Dermis microvascular lymphatic vessel endothelial cell (primary cell): ENCODE data around the gene ILF3. TPM values are rescaled to one million over a fixed set of nuclear protein-coding genes. Genes with fewer than 3 reads are reported as not detected.

Experiments used
- DNase-seq, 2 donors: peaks; one replicate each; pipeline versions ENCODE4 v3.0.0 to v3.0.0-alpha.2; 2010; ENCODE audit warnings: low read depth in 2 of 2
- total RNA-seq: library from RNA; depleted of rRNA; stranded (reverse); fragments of >200 nt; gene quantifications from 2 replicates; pipeline ENCODE4 v1.2.1, GENCODE V29; 2014

ILF3 gene
- total RNA-seq, 1 donor from 2014 or later, result 94.7 TPM

- peak; percentile 91 to 97 for DNase-seq
Measured at GRCh38 chr19:10695401-10696398, 41.6 kb downstream of the ILF3 start.

DNA sequence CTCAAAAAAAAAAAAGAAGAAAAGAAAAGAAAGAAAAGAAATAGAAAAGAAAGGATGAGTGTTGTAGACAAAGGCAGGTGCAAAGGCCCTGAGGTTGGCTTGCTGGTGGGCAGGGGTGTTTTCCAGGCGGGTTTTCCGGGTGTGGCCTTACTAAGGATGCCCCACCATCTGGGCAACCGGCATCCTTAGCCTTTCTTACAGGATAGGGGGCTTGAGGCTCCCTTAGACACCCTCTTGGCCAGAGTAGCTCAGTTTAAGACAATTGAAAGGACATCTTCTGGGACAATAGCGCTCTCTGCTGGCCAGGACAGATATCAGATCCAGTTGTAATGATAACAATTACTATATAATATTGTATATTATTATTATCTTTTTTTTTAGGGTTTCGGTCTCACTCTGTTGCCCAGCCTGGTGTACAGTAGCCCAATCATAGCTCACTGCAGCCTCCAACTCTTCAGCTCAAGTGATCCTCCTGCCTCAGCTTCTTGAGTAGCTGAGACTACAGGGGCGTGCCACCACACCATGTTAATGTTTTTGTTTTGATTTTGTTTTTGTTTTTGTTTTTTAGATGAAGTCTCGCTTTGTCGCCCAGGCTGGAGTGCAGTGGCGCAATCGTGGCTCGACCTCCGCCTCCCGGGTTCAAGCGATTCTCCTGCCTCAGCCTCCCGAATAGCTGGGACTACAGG is 45.6 kb downstream of the ILF3 start:
- peak; percentile 32 to 63 for DNase-seq

- DNase-seq, result peak in 1 of 2 donors; percentile 18
Measured at GRCh38 chr19:10701955-10702525, 47.9 kb downstream of the ILF3 start.

DNA sequence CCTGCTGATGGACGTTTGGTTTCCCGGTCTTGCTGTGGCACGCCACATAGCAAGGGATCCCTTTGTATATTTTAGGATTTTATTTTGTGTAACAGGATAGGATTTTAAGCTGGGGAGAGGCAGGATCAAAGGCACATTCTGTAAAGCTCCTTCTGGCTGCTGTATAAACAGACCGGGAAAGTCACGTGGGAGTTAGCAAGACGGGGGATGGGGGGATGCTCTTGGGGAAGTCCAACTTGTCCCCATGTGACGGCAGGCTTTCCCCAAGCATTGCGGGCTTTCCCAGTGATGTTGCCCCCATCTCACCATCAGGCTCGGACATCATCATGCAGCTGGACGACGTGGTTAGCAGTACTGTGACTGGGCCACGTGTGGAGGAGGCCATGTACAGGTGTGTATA is 52.8 kb downstream of the ILF3 start:
- no peak for DNase-seq

- no peak for DNase-seq
Measured at GRCh38 chr19:10707440-10707839, 53.3 kb downstream of the ILF3 start.

GRCh38 chr19:10708291-10708690 is 54.1 kb downstream of the ILF3 start:
- DNase-seq, result no peak

GRCh38 chr19:10712045-10712444 is 57.9 kb downstream of the ILF3 start:
- DNase-seq, result no peak

DNA sequence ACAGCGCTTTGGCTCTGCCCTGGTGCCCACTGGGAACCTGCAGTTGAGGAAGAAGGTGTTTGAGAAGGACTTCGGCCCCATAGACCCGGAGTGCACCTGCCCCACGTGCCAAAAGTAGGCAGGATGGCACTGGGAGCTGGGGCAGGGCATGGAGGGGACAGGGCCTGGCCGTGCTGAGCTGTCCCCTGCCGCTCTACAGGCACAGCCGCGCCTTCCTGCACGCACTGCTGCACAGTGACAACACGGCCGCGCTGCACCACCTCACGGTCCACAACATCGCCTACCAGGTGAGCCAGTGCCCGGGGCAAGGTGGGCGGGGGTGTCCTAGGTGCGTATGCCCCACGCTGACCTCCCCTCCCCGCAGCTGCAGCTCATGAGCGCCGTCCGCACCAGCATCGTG is 58.6 kb downstream of the ILF3 start:
- DNase-seq, result no peak

GRCh38 chr19:10713317-10713716 is 59.2 kb downstream of the ILF3 start:
- DNase-seq, result no peak

- DNase-seq, result no peak
Measured at GRCh38 chr19:10717054-10717355, 62.9 kb downstream of the ILF3 start.

DNA sequence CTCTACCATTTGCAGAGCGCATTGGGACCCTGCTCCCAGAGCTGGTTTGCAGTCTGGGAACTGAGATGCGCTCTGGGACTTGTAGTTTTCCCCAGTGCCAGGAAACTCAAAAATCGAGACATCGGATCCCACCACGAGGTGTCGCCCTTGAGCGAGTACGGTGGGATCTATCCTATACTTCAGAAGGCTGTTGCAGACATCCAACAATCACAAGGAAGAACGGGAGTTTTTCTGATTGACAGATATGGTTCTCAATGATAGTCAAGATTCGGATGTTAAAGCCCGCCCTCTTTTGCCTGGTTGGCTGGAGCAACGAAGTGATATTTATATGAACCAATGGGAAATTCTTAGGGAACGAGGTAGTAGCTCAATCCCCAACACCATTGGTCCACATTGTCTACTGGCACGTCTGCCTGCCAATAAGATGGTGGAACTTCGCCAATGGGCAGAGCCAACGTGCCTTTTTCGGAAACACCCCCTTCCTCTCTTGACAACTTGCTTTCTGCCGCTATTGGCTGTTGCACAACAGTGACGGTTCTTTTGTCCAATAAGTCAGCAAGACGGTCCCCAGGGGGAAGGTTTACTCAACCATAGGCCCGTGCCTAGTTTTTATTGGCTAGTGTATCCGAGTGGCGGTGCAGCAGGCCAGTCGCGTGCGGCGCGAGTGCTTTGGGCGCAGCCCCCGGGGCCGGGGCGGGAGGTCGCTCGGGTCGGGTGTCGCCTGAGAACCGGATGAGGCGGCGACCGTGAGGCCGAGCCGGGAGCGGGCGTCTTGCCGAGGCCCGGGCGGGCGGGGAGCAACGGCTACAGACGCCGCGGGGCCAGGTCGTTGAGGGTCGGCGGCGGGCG is 63.4 kb downstream of the ILF3 start, which contains the start of gene DNM2:
Gene DNM2 (plus strand): TSS at position 724 of the 849 bp plus-strand sequence. CDS start 164 bp downstream, outside the sequence.
- peak; percentile 100 for DNase-seq

DNA sequence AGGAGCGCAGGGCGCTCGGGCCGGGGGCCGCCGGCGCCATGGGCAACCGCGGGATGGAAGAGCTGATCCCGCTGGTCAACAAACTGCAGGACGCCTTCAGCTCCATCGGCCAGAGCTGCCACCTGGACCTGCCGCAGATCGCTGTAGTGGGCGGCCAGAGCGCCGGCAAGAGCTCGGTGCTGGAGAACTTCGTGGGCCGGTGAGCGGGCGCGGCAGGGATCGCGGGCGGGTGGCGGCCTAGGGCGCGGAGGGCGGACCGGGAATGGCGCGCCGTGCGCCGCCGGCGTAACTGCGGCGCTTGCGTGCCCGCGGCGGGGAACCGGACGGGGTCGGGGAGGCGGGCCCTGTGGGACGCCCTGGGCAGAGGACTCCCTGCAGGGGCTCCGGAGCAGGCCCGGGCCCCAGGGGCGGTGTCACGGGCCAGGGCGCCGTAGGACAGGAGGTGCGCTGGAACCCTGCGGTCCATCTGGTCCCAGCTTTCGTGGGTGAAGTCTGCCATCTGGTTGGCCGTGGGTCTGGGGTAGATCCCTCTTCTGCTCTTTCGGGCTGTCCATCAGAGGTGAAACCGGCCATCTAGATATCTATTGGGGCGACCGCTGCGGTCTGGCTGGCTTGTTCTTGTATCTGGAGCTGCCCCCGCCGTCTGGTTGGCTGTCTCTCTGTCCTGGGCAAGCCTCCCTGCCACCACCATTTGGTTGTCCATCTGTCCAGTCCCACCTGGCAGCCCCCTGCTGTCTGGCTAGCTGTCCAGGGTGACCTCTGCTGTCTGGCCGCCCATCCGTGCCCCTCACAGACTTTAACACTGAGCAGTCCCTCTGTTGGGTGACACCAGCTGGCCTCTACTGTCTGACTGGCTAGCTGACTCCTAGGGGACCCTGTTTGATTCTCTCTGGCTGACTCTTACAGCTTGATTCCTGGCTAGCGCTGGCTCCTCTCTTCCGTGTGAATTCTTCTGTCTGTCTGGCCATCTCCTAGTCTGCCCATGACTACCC is 64.4 kb downstream of the ILF3 start:
- peak in 1 of 2 donors; percentile 55 for DNase-seq

DNA sequence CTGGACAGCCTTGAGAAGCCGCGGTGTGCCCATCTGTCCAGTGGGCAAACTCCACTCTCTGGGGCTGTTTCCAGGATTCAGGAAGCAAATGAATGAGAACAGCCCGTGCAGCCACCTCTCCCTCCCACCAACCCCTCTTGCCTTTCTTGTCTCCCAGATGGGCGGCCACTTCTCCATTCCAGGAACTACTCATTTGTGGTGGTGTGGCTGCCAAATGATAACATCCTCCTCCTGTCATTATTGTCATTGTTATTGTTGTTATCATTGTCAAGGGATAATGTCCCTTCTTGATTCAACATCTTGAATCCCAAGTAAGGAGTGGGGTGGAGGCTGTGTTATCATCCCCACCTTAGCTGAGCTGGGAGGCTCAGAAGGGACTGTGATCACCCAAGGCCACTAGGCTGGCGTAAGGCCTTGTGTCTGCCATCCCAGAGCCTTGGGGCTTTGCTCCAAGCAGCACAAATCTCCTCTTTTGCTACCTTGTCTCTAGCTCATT is 65.4 kb downstream of the ILF3 start:
- no peak for DNase-seq

DNA sequence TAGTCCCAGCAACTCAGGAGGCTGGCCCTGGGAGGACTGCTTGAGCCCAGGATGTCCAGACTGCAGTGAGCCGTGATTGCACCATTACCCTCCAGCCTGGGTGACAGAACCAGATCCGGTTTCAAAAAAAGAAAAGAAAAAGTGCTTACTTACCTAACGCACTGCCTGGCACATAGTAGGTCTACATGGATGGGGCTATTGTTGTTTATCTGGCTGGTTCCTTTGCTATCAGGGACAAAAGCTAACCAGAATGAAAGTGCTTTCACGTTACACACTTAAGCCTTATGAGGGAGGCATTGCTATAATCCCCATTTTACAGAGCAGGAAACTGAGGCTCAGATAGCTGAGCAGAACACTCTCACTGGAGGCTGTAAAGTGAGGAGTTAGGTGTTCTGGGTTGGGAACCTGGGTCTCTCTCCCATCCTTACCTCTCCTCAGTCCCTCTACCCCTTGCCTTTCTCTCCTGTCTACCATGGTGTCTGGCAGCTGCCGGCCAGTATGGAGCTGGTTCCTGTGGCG is 66.5 kb downstream of the ILF3 start:
- no peak for DNase-seq

DNA sequence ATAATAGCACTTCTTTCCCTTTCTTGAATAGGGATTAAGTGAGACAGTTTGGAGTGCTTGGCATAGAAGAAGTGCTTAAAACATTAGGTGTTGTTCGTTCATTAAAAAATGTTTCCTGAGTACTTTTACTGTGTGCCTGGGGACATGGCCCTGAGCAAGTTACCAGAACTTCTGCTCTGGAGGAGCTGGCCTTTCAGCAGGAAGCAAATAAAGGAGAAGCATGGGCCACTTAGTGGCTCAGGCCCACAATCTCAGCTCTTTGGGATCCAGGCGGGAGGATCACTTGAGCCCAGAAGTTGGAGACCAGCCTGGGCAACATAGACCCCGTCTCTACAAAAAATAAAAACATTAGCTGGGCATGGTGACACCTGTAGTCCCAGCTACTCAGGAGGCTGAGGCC is 69.4 kb downstream of the ILF3 start:
- no peak for DNase-seq

DNA sequence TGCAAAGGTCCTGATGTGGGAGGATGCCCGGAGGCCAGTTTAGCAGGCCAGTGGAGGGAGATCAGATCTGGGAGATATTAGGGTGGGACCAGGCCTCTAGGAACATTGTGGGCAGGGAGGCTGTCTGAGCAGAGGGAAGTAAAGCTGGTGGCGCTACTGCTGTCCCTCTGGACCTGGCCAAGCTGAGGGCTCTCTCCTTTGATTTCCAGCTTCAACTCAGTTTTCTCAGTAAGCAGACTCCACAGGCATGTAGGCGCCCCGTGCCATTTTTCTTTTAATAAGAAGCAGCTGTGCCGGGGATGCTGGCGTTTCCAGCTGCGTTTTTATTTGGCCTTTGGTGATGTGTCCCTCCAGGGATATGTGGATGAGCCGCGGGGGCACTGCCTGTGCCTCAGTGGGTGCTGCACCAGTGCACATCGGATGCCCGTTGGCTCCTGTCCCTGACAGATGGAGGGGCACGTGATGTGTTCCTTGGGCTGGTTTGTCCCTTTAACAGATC is 70.5 kb downstream of the ILF3 start:
- no peak for DNase-seq

GRCh38 chr19:10725415-10725814 is 71.3 kb downstream of the ILF3 start:
- no peak for DNase-seq

DNA sequence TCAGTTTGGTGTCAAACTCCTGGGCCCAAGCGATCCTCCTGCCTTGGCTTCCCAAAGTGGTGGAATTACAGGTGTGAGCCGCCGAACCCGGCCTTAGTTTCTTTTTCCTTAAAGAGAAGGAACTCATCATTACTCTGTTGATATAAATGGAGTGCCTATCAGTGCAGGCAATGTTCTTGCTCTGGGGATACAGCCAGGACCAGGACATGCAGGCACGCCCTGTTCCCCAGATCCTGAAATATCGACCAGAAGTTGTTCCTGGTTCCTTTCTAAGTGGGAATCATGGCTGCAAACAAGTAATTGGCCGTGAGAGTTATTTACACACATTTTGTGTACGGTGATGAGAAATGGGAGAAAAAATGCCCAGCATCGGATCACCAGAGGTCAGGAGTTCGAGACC is 72.1 kb downstream of the ILF3 start:
- no peak for DNase-seq

GRCh38 chr19:10727685-10728201 is 73.6 kb downstream of the ILF3 start:
- no peak for DNase-seq
